HEK293T (cell line): ENCODE measurements around the gene ARHGAP27.

Experiments
- CTCF ChIA-PET: fragments of 350-600 bp; formaldehyde crosslinking; extraction: SDS; loops from one replicate; lab custom pipeline; 2021; ENCODE audit warnings: antibody characterized with exemption, inconsistent platforms; lab: Yijun Ruan, JAX
- POLR2A ChIA-PET: fragments of 350-600 bp; formaldehyde crosslinking; extraction: SDS; loops from one replicate; lab custom pipeline; 2020; ENCODE audit warnings: antibody characterized with exemption, inconsistent platforms; lab: Yijun Ruan, JAX
- DNase-seq: peaks from one replicate; pipeline ENCODE4 v3.0.0; 2012; ENCODE audit warnings: mixed read lengths; ENCODE audit errors: extremely low spot score
- ARNT ChIP-seq: fragments of 450-650 bp; IDR thresholded peaks from 2 replicates; pipeline ENCODE4 v1.6.1; 2017; ENCODE audit warnings: mild to moderate bottlenecking
- BHLHE40 ChIP-seq: fragments of 450-650 bp; IDR thresholded peaks from 2 replicates; pipeline ENCODE4 v1.6.1; 2016; ENCODE audit warnings: mild to moderate bottlenecking, moderate library complexity, borderline replicate concordance
- CTBP1 ChIP-seq: fragments of 450-650 bp; IDR thresholded peaks from 2 replicates; pipeline ENCODE4 v1.6.1; 2016; ENCODE audit warnings: borderline replicate concordance
- ELF4 ChIP-seq: fragments of 450-650 bp; IDR thresholded peaks from 2 replicates; pipeline ENCODE4 v1.6.1; 2017; ENCODE audit warnings: antibody characterized with exemption
- FOXA1 ChIP-seq: fragments of 450-650 bp; IDR thresholded peaks from 2 replicates; pipeline ENCODE4 v1.6.1; 2016; ENCODE audit warnings: mild to moderate bottlenecking
- FOXK2 ChIP-seq: fragments of 450-650 bp; IDR thresholded peaks from 2 replicates; pipeline ENCODE4 v1.6.1; 2016; ENCODE audit warnings: mild to moderate bottlenecking
- FOXM1 ChIP-seq: fragments of 450-650 bp; IDR thresholded peaks from 2 replicates; pipeline ENCODE4 v1.6.1; 2017; ENCODE audit warnings: mild to moderate bottlenecking, borderline replicate concordance
- HDGF ChIP-seq: fragments of 450-650 bp; IDR thresholded peaks from 2 replicates; pipeline ENCODE4 v1.6.1; 2017; ENCODE audit warnings: antibody characterized with exemption, borderline replicate concordance
- L3MBTL2 ChIP-seq: fragments of 450-650 bp; conservative IDR thresholded peaks from 2 replicates; pipeline ENCODE4 v1.6.1; 2016; ENCODE audit warnings: mild to moderate bottlenecking
- LEF1 ChIP-seq: fragments of 450-650 bp; IDR thresholded peaks from 2 replicates; pipeline ENCODE4 v1.6.1; 2017; ENCODE audit warnings: mild to moderate bottlenecking, borderline replicate concordance
- NFRKB ChIP-seq: fragments of 450-650 bp; IDR thresholded peaks from 2 replicates; pipeline ENCODE4 v1.6.1; 2016; ENCODE audit warnings: mild to moderate bottlenecking, moderate library complexity
- PKNOX1 ChIP-seq: fragments of 450-650 bp; IDR thresholded peaks from 2 replicates; pipeline ENCODE4 v1.6.1; 2016
- SP1 ChIP-seq: fragments of 450-650 bp; IDR thresholded peaks from 2 replicates; pipeline ENCODE4 v1.6.1; 2017
- SUZ12 ChIP-seq: fragments of 450-650 bp; IDR thresholded peaks from 2 replicates; pipeline ENCODE4 v1.6.1; 2016; ENCODE audit warnings: mild to moderate bottlenecking
- TARDBP ChIP-seq: fragments of 450-650 bp; IDR thresholded peaks from 2 replicates; pipeline ENCODE4 v1.6.1; 2016
- ZNF384 ChIP-seq: fragments of 450-650 bp; IDR thresholded peaks from 2 replicates; pipeline ENCODE4 v1.6.1; 2016

Gene ARHGAP27

GRCh38 chr17:45357364-45357997 is 75.2 kb downstream of the ARHGAP27 start:
- no peak for DNase-seq
- CTCF ChIA-PET, result interaction anchor here (1.2 kb wide), 1 partner anchor 12 kb away, joined by 3 read pairs; no protein-coding TSS in a partner anchor

GRCh38 chr17:45355087-45355486 is 77.6 kb downstream of the ARHGAP27 start:
- DNase-seq, result no peak
- POLR2A ChIA-PET, result interaction anchor here (0.7 to 0.9 kb wide), 2 partner anchors 11 to 15 kb away, joined by 3 read pairs; no protein-coding TSS in a partner anchor

More at GRCh38 chr17:45357364-45357997, 75.2 kb downstream of the ARHGAP27 start:
- TF ChIP-seq SP1 (no peak), LEF1 (no peak), SUZ12 (no peak), L3MBTL2 (no peak), FOXM1 (no peak), FOXA1 (no peak), ELF4 (no peak), PKNOX1 (no peak), FOXK2 (no peak), BHLHE40 (no peak), TARDBP (no peak)
- POLR2A ChIA-PET, result interaction anchor here (0.8 kb wide), 1 partner anchor 12 kb away, joined by 3 read pairs; no protein-coding TSS in a partner anchor

GRCh38 chr17:45353043-45353442 is 79.6 kb downstream of the ARHGAP27 start:
- TF ChIP-seq PKNOX1, result no peak
- no peak for TF ChIP-seq NFRKB
- no peak for TF ChIP-seq TARDBP
- TF ChIP-seq ZNF384, result no peak
- TF ChIP-seq HDGF, result no peak
- no peak for TF ChIP-seq SUZ12
- no peak for TF ChIP-seq ELF4
- no peak for TF ChIP-seq ARNT
- no peak for TF ChIP-seq LEF1
- no peak for TF ChIP-seq L3MBTL2
- TF ChIP-seq FOXM1, result no peak
- no peak for TF ChIP-seq FOXA1
- no peak for TF ChIP-seq FOXK2
- no peak for TF ChIP-seq BHLHE40
- TF ChIP-seq CTBP1, result no peak
- ChIA-PET POLR2A (no interaction called here), CTCF (no interaction called here)
- peak; percentile 4 for DNase-seq

More at GRCh38 chr17:45355087-45355486, 77.6 kb downstream of the ARHGAP27 start:
- TF ChIP-seq LEF1, result no peak
- TF ChIP-seq NFRKB, result no peak
- no peak for TF ChIP-seq ZNF384
- TF ChIP-seq CTBP1, result no peak
- TF ChIP-seq HDGF, result no peak
- CTCF ChIA-PET, result interaction anchor here (0.8 to 1.1 kb wide), 2 partner anchors 9 to 19 kb away, joined by 3 read pairs; no protein-coding TSS in a partner anchor

GRCh38 chr17:45351831-45352230 is 80.8 kb downstream of the ARHGAP27 start:
- ChIA-PET POLR2A (no interaction called here), CTCF (no interaction called here)
- TF ChIP-seq NFRKB (no peak), SUZ12 (no peak)
- no peak for DNase-seq

GRCh38 chr17:45347444-45347843 is 85.2 kb downstream of the ARHGAP27 start:
- POLR2A ChIA-PET, result interaction anchor here (0.6 to 2.5 kb wide), 3 partner anchors 13 to 76 kb away, joined by 3 to 16 read pairs (median 3); partner anchors contain the start of gene MAP3K14
- CTCF ChIA-PET, result no interaction called here
- no peak for DNase-seq

GRCh38 chr17:45346216-45347015 is 86.3 kb downstream of the ARHGAP27 start:
- ChIA-PET POLR2A (interaction anchor here (0.6 to 2.5 kb wide), 5 partner anchors 11 to 376 kb away, joined by 3 to 16 read pairs (median 3); partner anchors contain the start of gene MAP3K14), CTCF (interaction anchor here (1.1 kb wide), 1 partner anchor 108 kb away, joined by 3 read pairs; no protein-coding TSS in a partner anchor)
- DNase-seq, result peak; percentile 4
- TF ChIP-seq BHLHE40 (no peak), FOXK2 (no peak), L3MBTL2 (no peak), SP1 (no peak), TARDBP (no peak), FOXM1 (no peak), ELF4 (no peak), ZNF384 (no peak), CTBP1 (no peak), ARNT (no peak), NFRKB (no peak), PKNOX1 (no peak), FOXA1 (no peak), SUZ12 (no peak), LEF1 (no peak), HDGF (no peak)

More at GRCh38 chr17:45347444-45347843, 85.2 kb downstream of the ARHGAP27 start:
- TF ChIP-seq ARNT, result no peak
- TF ChIP-seq BHLHE40, result no peak
